BE2C (cell line): ENCODE results near the gene PCSK1N.

ENCODE experiments used
- DNase-seq: peaks from one replicate; pipeline ENCODE4 v3.0.0-alpha.2; 2020
- H3K27me3 ChIP-seq: fragments of 250-450 bp; sonication (Bioruptor Pico); 2 replicates; pipeline ENCODE4 v1.5.1; 2020; ENCODE audit warnings: mild to moderate bottlenecking
- H3K36me3 ChIP-seq: fragments of 250-450 bp; sonication (Bioruptor Pico); 2 replicates; pipeline ENCODE4 v1.5.1; 2020; ENCODE audit warnings: mild to moderate bottlenecking
- H3K4me1 ChIP-seq: fragments of 250-450 bp; sonication (Bioruptor Pico); 2 replicates; pipeline ENCODE4 v1.5.1; 2020
- H3K4me3 ChIP-seq: 2 replicates; pipeline ENCODE4 v1.5.1; 2011; ENCODE audit warnings: low read depth, low read length
- H3K9me3 ChIP-seq: fragments of 250-450 bp; sonication (Bioruptor Pico); 2 replicates; pipeline ENCODE4 v1.5.1; 2020
- TF ChIP-seq, protein P1 (sequence below): IDR thresholded peaks from 2 replicates; pipeline ENCODE4 v1.5.1; 2012; ENCODE audit warnings: mild to moderate bottlenecking, low read depth, low read length

Gene PCSK1N

DNA sequence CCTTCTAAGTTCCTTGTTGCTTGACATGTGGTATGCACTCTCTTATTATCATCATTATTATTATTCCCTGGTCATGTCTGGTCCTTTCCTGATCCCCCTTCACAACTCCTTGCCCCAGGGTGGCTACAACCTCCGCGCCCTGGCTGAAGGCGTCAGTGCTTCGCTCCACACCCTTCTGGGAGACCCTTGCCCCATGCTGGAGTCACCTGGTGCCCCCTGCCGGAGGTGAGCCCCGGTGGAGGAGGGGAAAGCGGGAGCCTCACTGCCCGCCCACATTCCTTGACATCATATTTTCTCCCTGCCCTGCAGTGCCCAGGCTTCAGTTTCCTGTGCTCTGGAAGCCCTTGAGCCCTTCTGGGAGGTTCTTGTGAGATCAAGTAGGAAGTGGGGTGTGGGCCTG, 20.1 kb downstream of the PCSK1N start:
- Histone ChIP-seq H3K36me3 (no peaks in the 10 kb centered on the region), H3K27me3 (no peaks in the 10 kb centered on the region), H3K4me1 (no peaks in the 10 kb centered on the region), H3K9me3 (no peaks in the 10 kb centered on the region), H3K4me3 (no peak overlapping the region)
- TF ChIP-seq, protein P1, sequence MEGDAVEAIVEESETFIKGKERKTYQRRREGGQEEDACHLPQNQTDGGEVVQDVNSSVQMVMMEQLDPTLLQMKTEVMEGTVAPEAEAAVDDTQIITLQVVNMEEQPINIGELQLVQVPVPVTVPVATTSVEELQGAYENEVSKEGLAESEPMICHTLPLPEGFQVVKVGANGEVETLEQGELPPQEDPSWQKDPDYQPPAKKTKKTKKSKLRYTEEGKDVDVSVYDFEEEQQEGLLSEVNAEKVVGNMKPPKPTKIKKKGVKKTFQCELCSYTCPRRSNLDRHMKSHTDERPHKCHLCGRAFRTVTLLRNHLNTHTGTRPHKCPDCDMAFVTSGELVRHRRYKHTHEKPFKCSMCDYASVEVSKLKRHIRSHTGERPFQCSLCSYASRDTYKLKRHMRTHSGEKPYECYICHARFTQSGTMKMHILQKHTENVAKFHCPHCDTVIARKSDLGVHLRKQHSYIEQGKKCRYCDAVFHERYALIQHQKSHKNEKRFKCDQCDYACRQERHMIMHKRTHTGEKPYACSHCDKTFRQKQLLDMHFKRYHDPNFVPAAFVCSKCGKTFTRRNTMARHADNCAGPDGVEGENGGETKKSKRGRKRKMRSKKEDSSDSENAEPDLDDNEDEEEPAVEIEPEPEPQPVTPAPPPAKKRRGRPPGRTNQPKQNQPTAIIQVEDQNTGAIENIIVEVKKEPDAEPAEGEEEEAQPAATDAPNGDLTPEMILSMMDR, result no peak
- no peak for DNase-seq

DNA sequence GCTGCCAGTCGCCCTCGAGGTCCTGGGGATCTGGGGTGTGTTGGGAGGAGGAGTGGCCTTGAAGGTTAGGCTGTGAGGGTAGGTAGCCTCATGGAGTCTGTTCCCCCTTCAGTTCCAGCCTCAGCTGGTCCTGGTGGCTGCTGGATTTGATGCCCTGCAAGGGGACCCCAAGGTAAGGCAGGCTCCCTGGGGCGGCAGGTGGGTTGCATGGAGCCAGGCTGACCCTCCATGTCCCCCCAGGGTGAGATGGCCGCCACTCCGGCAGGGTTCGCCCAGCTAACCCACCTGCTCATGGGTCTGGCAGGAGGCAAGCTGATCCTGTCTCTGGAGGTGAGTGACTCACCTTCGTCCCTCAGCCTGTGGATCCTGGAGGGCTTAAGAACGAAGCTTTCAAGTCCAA, 20.7 kb downstream of the PCSK1N start:
- Histone ChIP-seq H3K4me3 (no peak overlapping the region), H3K9me3 (no peaks in the 10 kb centered on the region), H3K4me1 (no peaks in the 10 kb centered on the region), H3K27me3 (no peaks in the 10 kb centered on the region), H3K36me3 (no peaks in the 10 kb centered on the region)
- no peak for DNase-seq
- TF ChIP-seq, protein P1, result no peak

DNA sequence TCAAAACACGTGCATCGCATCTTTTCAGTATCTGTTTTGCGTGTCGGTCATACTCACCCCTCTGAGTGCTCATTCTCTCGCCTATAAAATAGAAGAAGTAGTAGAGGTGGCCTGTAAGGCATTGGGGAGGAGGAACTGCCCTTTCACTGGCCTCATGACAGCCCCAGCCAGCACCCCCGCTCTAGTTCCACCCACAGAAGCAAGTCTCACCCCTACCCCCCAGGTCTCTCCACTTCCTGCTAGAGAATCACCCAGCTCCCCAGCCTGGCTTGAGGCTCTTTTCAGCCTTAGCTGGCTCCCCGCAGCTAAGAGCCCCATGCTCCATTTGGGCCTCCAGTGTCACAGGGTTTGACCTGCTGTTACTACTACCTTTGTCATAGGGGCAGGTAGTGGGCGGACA, 21.8 kb downstream of the PCSK1N start:
- TF ChIP-seq, protein P1, result no peak
- Histone ChIP-seq H3K27me3 (no peaks in the 10 kb centered on the region), H3K4me1 (no peaks in the 10 kb centered on the region)

DNA sequence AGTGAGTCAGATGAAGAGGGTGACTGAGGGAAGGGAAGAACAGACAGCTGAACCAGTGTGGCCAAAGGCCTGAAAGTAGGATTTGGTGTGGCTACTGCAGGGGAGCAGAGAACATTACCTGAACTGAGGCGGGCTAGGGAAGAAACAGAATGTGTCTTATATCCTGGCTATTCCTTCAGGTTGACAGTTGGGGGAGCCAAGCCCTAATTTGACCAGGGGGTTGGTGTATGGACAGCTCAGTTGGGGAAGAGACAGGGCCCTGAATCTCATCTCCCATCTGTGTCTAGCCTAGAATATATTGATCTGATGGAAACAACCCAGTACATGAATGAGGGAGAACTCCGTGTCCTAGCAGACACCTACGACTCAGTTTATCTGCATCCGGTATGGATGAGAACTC, 29.3 kb downstream of the PCSK1N start:
- Histone ChIP-seq H3K9me3 (no peaks in the 10 kb centered on the region), H3K27me3 (no peaks in the 10 kb centered on the region), H3K36me3 (no peaks in the 10 kb centered on the region), H3K4me3 (no peak overlapping the region), H3K4me1 (no peaks in the 10 kb centered on the region)
- DNase-seq, result no peak
- TF ChIP-seq, protein P1, result peak; percentile 26; the same call in 1 of the 2 replicates

More for the DNA sequence above, 21.8 kb downstream of the PCSK1N start:
- Histone ChIP-seq H3K36me3 (no peaks in the 10 kb centered on the region), H3K4me3 (no peak overlapping the region), H3K9me3 (no peaks in the 10 kb centered on the region)
- DNase-seq, result no peak

DNA sequence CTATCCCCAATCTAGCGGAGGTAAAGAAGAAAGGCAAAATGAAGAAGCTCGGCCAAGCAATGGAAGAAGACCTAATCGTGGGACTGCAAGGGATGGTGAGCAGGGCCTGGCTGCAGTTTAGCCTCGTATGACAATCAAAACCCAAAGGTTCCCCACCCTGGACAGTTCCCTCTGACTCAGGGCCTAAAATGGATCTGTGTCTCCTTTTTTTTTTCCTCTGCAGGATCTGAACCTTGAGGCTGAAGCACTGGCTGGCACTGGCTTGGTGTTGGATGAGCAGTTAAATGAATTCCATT, 32.6 kb downstream of the PCSK1N start:
- H3K4me1 ChIP-seq, result no peaks in the 10 kb centered on the region
- no peaks in the 10 kb centered on the region for H3K9me3 ChIP-seq
- H3K36me3 ChIP-seq, result no peaks in the 10 kb centered on the region
- no peak for DNase-seq
- H3K27me3 ChIP-seq, result no peaks in the 10 kb centered on the region
- TF ChIP-seq, protein P1, result no peak
- H3K4me3 ChIP-seq, result peak overlapping the region; percentile 70

DNA sequence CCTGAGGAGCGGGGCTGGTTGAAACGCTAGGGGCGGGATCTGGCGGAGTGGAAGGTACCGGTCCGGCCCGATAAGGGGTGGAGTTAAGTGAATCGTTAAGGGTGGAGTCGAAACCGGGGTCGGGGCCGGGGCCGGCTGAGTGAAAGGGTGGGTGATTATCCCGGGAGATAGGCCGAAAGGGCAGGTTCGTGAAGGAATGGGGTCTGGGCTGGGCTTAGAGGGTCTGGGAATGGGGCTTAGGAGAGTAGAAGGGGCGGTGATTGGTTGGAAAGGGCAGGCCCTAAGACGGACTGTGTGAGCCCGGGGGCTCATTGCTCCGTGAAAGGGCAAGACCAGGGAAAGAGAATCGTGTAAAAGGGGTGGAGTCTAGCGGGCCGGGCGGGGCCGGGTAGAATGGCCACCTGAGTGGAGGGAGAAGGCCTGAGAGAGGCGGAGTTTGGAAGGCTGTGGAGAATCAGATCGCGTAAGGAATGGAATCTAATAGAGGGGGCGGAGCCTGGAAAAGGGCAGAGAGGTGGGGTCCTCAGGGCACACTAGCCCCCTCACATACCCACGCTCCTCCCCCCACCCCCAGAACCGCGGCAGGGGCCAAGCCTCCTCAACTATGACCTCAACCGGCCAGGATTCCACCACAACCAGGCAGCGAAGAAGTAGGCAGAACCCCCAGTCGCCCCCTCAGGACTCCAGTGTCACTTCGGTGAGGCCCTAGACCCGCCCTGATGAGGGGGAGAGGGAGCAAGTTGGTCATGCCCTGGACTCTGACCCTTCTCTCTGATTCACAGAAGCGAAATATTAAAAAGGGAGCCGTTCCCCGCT, 33.1 kb downstream of the PCSK1N start:
- Histone ChIP-seq H3K9me3 (no peaks in the 10 kb centered on the region), H3K27me3 (no peaks in the 10 kb centered on the region), H3K36me3 (no peaks in the 10 kb centered on the region), H3K4me3 (peak overlapping the region; percentile 70), H3K4me1 (no peaks in the 10 kb centered on the region)
- peak; percentile 85 for DNase-seq
- TF ChIP-seq, protein P1, result no peak
